UCSD-AML1 (cell line): ENCODE results near the gene CLEC4G.

Experiments used
- DNase-seq: peaks from one replicate; lab custom pipeline; 2025; ENCODE audit not compliant: unreplicated experiment; lab: John Stamatoyannopoulos, UW

Gene CLEC4G

DNA sequence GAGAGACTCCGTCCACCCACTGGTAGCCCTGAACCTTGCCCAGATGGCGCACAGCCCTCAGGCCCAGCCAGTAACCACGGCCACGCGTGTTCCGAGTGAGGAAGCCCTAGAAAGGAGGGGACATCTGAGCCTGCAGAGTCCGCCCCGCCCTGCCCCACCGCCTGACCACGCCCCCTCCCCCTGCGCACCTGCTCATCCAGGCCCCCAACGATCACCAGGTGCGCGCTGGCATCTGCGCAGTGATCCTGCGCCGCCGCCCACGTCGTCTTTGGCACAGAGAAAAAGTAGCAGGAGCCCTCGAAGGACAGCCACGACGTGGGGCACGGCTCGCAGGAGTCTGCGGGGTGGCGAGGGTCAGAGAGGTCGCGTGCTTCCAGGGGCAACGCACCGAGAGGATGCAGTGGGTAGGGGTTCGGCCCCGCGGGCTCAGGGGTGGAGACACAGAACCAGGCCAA lies 2.1 kb downstream of the CLEC4G start:
- DNase-seq: no peak

DNA sequence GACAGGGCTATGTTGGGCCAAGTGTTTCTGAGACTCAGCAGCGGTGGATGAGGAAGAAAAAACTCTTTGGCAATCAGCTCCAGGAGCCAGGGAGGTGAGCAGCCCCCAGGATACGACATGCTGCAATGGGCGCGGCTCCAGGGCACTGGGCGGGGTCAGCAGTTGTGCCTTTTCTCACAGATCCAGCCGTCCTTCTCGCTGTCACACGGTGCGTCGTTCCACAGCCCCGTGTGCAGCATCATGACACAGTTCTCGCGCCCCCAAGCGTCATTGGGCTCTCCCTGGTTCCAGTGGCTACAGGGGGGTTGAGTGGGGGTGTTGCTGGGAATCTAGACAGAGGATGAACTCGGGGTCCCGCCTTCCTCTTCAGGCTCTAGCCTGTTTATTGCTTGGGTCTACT lies 2.7 kb downstream of the CLEC4G start:
- DNase-seq: no peak

DNA sequence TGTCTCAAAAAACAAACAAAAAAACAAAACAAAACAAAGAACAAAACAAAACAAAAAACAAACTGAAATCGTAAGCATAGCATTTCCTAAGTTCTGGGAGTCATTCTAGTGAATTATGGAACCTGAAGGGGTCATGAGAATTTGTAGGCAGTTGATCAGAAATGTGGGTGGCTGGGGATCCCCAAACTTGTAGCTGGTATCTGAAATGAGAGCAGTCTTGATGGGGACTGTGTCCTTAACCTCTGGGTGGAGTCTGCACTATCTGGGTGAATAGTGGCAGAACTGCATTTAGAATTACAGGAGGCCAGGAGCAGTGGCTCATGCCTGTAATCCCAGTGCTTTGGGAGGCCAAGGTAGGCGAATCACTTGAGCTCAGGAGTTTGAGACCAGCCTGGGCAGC lies 6.1 kb downstream of the CLEC4G start:
- DNase-seq: no peak

DNA sequence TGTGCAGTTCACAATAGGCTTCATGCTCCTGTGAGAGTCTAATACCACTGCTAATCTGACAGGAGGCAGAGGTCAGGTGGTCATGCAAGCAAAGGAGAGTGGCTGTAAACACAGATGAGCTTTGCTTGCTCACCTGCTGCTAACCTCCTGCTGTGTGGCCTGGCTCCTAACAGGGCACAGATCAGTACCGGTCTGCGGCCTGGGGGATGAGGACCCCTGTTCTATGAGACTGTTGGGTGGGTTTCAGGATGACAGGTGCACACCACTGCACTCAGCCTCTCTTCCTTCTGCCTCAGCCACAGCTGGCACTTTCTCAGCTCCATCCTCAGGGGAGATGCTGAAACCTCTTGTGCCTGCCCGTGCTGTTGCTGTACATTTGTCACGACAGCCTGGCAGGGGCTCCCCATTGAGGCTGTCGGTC lies 9.7 kb downstream of the CLEC4G start:
- DNase-seq: no peak

DNA sequence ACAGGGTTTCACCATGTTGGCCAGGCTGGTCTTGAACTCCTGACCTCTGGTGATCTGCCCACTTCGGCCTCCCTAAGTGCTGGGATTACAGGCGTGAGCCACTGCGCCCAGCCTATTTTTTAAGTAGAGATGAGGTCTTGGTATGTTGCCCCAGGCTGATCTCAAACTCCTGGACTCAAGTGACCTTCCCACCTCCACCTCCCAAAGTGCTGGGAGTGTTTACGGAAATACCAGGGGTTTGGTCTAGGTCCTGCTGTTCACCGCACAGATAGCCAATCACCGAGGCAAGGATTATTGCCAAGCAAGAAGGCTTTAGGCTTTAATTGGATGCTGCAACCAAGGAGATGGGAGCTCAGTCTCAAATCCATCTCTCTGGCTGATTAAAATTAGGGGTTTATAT lies 11.6 kb downstream of the CLEC4G start:
- no peak for DNase-seq

DNA sequence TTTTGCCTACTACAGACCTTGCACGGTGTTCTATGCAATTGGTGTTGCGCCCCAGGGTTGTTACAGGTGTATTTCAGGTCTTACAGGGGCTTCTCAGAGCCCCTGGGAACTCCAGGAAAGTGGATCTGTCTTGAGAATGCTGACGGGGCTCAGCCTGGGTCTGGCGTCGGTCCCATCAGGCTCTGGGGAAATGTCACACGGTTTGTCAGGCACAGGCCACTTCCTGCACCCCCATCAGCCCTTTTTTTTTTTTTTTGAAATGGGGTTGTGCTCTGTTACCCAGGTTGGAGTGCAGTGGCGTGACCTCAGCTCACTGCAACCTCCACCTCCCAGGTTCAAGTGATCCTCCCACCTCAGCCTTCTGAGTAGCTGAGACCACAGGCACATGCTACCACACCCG lies 13.2 kb downstream of the CLEC4G start:
- DNase-seq: no peak

DNA sequence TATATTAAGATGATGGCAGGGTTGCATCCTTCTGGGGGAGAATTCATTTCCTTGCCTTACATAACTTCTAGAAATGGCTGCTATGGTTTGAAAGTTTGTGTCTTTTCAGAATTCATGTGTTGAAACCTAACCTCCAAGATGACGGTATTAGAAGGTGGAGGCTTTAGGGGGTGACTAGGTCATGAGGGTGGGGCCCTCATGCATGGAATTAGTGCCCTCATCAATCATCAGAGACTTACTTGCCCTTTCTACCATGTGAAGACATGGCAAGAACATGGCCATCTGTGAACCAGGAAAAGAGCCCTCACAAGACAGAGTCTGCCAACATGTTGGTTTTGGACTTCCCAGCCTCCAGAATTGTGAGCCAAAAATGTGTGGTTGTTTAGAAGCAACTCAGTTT lies 15.1 kb downstream of the CLEC4G start:
- no peak for DNase-seq

DNA sequence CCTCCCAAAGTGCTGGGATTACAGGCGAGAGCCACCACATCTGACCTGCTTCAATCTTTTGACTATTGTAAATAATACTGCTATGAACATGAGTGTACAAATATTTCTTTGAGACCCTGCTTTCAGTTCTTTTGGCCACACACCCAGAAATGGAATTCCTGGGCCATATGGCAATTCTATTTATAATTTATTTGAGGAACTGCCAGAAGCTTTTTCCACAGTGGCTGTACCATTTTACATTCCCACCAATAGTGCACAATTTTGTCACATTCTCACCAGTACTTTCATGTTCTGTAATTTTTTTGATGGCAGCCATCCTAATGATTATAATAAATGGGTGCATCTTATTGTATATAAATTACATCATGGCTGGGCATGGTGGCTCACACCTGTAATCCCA lies 16.2 kb downstream of the CLEC4G start:
- no peak for DNase-seq

DNA sequence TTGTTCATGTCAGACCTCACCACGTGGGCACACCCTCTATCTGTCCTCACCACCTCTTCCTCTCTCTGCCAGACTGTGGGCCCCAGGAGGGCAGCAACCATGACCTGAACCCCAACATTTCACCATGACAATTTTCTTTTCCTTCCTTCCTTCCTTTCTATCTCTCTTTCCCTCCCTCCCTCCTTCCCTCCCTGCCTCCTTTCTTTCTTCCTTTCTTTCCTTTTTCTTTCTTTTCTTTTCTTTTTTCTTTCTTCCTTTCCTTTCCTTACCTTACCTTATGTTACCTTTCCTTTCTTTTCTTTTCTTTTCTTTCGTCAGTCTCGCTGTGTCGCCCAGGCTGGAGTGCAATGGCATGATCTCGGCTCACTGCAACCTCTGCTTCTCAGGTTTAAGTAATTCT lies 21.3 kb downstream of the CLEC4G start:
- no peak for DNase-seq

DNA sequence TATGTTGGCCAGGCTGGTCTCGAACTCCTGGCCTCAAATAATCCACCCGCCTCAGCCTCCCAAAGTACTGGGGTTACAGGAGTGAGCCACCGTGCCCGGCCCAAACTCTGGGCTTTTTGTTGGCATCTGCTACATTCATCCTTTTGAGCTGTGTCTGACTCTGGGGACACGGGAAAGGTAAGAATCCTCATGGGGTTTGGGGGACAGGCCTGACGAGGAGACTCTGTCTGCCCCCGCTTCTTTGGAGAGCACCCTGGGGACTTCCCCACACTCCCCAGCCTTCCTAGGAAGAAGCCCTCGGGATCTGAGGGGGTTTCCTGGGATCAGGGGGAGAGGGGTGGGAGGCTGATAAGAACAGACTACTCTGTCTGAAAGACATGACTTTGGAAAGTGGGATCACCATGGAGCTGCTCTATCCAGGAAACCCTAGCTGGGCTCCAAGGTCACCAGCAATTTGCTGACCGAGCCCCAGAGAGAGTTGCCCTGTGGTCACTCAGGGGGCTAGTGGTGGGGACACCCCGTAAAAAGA lies 21.9 kb downstream of the CLEC4G start:
- no peak for DNase-seq

DNA sequence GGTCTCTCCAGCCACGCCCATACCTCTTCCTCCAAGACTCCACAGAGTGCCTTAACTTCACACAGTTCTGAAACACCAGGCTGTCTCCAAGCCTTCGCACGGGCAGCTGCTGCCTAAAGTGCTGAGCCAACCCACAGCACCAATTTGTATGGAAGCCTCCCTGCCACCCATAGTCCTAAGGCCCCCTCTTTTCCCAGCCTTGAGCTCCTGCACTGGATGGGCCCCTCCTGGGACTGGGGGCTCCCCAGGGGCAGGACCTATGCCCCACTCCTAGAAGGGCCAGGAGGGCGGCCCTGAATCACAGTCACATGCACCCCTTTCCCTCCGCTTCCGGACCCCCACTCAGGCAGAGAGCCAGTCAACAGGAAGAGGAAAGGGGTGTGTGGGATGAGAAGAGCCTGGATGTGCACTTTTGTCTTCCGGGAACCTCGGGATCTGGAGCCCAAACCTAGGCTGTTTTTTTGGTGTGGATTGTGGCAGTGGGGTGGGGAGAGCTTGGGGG lies 24.9 kb downstream of the CLEC4G start:
- no peak for DNase-seq

DNA sequence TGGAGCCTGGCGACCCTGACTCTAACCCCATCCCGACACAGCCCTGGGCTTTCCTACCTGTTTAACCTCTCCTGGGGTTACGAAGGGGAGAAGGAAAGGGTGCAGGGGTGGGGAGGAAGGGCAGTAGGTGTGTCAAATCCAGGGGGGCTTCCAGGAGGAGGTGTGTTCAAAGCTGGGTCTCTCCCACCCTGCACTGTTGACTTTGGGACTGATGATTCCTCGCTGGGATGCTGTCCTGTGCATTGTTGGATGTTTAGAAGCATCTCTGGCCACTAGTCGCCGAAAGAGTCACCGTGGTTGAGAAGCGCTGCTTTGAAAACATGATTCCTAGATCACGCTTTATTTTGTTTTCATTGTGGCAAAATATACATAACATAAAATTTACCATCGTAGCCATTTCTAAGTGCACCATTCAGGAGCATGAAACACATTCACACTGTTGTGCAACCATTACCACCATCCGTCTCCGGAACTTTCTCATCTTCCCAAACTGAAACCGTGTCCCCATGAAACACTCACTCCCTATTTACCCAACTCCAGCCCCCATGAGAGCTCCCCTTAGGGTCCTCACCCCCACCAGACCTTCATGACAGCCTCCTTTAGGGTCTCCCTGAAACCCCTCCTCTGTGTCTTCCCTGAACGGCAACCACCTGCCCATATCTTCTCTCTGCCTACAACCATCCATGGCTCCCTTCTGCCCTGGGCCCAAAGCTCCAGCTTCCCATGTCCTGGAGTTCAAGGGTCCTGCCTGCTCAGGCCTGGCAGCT lies 25.5 kb downstream of the CLEC4G start:
- DNase-seq: no peak

DNA sequence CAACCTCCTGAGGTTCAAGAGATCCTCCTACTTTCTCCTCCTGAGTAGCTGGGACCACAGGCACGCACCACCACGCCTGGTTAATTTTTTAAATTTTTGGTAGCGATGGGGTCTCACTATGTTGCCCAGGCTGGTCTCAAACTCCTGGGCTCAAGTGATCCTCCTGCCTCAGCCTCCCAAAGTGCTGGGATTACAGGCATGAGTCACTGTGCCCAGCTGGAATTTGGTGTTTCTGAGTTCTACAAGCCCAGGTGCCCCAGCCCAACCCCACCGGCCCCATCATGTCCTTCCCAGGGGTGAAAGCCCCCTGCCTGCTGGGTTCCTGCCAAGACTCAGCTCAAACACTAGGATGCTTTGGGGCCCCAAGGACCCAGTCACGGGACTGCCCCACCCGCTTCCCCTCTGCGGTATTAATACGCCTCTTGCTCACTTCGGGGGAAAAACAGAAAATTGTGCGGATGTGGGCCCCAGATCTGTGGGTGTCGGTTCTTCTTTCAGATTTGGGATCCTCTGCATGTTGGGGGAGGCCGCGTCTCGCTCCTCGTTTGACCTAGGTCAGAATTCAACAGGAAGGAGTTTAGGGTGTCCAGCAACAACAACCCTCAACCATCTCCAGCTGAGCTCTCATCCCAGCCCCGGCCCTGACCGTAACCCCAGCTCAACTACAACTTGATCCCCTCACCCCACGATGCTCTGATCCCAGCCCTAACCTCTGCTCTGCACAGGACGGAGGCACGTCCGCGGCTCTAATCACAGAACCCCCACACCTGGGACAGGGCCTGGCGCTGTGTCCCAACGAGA lies 26.3 kb downstream of the CLEC4G start:
- DNase-seq: peak; percentile 58

DNA sequence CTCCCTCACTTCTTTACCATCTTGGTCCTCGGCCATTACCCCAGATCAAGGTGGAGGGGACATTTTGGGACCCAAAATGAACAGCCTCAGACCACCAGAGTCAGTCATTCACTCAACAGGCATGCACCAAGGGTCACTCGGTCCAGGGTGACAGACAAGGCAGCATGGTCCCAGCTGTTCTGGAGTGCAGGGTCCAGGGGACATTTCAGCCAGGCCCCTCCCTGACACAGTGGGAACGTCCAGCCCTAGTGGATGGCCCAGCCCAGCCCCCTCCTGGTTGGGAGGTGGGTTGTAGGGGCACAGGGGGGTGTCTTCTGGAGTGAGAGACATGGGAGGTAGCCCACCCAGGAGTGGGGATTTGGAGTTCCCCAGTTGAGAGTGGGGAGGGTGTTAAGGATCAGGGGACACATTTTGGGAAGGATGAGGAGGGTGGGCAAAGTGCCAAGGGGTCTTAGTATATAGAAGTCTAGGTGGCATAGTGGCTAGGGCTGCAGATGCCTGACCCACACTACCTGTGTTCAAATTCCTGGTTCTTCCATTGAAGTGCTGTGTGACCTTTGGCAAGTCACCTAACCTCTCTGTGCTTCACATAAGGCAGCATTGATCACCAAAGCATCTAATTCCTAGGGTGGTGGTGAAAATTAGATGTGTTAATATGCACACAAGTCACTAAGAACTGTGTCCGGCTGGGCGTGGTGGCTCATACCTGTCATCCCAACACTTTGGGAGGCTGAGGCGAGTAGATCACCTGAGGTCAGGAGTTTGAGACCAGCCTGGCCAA lies 27.4 kb downstream of the CLEC4G start:
- DNase-seq: no peak

DNA sequence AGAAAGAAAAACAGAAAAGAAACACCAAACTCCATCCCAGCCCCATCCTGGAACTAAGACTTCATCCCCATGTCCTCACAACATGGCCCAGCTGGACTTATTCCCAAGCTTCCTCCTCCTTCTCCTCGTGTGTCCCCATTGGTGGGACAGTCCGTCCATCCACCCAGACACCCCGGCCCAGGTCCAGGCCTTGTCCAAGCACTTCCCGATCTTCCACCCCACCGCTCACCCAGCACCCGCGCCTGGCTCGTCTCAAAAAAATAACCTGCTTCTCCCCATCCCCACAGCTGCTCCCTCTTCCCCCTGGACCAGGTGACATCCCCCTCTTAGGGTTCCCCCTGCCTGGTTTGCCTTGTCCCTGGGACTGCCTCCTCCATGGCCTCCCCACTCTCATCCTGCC lies 28.6 kb downstream of the CLEC4G start:
- DNase-seq: no peak

DNA sequence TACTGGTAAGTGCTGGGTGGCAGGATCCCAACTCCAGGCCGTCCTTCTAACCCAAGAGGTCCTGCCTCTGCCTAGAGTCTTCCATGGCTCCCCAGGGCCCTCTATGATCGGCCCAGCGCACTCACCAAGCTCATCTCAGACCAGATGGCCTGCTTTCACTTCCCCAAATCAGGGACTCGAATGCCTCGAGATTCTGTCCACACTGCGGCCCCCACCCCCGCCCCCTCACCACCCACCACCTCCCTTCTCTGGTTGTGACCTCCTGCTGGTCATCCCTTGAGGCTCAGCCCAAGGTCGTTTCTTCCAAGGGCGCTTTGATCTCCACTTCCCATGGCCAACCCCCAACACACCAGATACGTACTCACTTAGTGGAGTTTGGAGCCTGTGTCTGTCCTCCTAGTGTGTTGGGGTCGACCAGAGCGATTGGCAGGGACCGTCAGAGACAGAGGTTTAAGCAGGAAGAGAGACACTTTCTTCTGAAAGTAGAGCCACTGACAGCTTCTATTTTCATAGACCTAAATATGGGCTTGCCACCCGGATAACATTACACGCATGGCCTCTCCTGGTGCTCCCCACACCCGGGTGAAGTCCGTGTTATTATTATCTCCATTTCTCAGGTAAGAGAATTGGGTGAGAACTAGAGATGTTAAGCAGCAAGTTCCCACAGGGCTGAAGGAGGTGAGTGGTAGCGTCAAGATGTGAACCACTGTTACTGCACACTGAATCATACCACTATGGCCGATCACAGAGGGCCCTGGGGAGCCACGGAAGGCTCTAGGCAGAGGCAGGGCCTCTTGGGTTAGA lies 30.1 kb downstream of the CLEC4G start, which contains the start of gene FCER2:
FCER2 (minus strand) TSS at position 478 of the 804 bp plus-strand sequence. CDS start 2,371 bp downstream, outside the sequence.
- no peak for DNase-seq

DNA sequence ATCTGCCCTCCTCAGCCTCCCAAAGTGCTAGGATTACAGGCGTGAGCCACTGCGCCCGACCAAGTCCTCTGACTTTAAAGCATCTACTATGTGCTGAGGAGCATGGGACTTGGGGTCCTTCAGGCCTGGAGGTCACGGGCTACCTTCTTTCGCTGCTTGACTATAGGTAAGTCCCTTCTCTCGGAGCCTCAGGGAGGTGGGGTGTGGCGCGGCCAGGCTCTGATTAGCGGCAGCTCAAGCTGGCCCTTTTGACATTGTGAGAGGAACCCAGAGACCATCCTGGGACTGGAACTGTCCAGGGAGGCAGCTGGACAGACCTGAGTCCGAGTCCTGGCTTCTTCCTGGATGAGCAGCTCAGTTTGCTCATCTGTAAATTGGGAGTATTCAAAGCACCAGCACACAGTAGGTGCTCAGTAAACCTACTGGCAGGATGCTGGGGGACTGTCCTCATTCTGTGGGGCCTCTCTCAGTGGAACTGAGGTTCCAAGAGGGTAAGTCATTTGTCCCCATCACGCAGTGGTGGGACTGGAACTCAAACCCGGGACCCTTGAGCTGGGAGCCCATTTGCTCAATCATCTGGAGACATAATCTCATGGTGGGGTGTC lies 30.8 kb downstream of the CLEC4G start:
- DNase-seq: no peak

DNA sequence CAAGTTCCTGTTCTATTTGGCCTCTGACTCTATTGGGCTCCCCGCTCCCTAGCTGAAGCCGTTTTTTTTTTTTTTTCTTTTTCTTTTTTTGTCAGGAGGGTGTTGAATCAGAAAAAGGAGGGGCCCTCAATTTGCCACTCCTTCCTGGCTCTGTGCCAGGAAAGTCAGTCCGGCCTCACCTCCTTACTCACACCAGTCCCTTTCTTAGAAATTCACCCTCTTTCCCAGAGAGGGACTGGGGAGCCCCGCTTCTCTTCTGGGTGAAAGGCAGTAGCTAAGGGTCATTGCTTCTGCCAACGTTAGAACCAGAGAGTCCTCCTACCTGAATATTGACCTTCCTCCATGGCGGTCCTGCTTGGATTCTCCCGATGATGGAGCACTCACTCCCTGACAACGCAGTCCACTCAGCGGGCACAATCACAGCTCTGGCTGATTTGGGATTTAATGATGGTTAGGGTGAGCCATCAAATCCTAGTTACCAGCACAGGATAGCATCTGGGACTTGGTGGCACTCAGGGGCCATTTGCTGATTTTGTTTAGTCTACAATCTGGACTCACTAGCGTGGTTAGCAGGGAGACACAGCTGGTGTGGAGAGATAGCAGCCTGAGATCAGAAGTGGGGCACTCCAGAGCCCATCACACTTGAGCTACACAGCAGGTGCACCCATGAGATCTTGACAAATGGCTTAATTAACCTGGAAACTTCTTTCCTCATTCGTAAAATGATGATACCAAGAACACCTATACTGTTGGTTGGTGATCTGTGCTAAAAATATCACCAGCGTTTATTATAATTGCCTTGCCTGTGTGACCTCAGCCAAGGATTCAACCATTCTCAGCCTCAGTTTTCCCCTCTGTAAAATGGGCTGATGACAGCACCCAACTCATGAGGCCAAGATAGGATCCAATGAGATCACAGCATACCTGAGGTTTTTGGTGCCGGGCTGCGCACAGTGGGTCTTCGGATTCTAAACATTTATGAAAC lies 32.2 kb downstream of the CLEC4G start:
- no peak for DNase-seq

DNA sequence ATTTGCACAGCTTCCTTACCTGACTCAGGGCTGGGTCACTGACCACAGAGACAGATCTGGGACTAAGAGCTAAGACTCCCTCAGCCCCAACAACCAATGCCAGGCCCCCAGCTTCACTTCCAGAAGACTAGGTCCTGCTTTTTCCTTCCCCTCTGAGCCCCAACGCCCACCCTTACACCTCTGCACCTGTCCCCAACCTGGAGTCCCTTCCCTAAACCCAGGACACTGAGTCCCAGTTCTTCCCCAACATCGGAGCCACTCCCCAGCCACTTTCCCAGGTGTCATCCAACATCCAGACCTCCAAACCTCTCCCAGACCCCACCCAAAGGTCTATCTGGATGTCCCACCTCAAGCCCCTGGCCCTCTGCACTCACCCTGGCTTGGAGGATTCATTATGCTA lies 32.9 kb downstream of the CLEC4G start:
- no peak for DNase-seq
